ENCODE measurements around the gene PLD6. TPM values are rescaled to one million over a fixed set of nuclear protein-coding genes. Genes with fewer than 3 reads are reported as not detected.

The PLD6 gene
- total and polyA plus RNA-seq, 10 of the 15 experiments (the other 5 are each of a cell fraction or from before 2014, with no cell fraction given), result 4.7 to 21.4 (median 12.0) TPM

DNA sequence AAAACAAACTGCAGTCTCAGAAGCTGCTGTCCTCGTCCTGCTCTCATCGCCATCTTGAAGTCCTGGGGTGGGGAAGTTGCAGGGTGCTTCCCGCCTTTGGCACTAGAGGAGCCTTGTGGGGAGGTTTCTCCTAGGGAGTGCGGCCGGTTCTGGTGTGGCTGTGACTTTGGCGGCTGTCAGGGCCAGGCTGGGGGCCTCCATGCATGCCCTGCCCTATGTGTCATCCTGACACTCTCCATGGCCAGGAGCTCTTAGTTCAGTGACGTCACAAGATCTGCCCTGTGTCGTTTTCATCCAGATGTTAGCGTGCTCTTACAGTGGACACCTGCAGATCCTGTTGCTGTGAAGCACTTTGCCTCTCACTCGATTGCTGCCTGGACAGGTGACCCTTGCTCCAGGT lies 49.6 kb downstream of the PLD6 start:
- FAIRE-seq (no peak), ATAC-seq (no peak), DNase-seq (ENCODE audit: low read depth, low spot score) (no peak)
- CTCF ChIA-PET, result no interaction called here
- no peak overlapping the region for H3K4me3 ChIP-seq
- no peak overlapping the region for H3K4me2 ChIP-seq (ENCODE audit: control insufficient read depth, insufficient read depth)
- no TSS peak for BruUV-seq (replicated peaks)
- 91% methylated on average over 10 of the region's 10 CpGs for WGBS (ENCODE audit: insufficient coverage, insufficient replicate concordance, low lambda C conversion rate, missing lambda C conversion rate)
- no peak overlapping the region for H3K9ac ChIP-seq (ENCODE audit: control insufficient read depth, insufficient read depth, low read length)
- SMC1A ChIA-PET (ENCODE audit: uncharacterized antibody, unreplicated experiment), result no interaction called here
- RAD21 ChIA-PET (ENCODE audit: unreplicated experiment), result no interaction called here
- POLR2A ChIA-PET, result no interaction called here
- no peaks in the 10 kb centered on the region for H4K20me1 ChIP-seq (ENCODE audit: control insufficient read depth, insufficient read depth)
- no peak overlapping the region for H2AFZ ChIP-seq (ENCODE audit: control insufficient read depth, low read depth, low read length)
- no peaks in the 10 kb centered on the region for H3K27me3 ChIP-seq (replicated peaks in 1 of 2; ENCODE audit: control insufficient read depth in 2 of 2, insufficient read depth in 2 of 2, low read length in 1 of 2)
- in situ Hi-C loops (cut with MboI) (no loop called here), intact Hi-C loops (cut with micrococcal nuclease; ENCODE audit: unreplicated experiment) (no loop called here)
- no peak overlapping the region for H3K27ac ChIP-seq (ENCODE audit: control insufficient read depth, insufficient read depth)
- H3K4me1 ChIP-seq (ENCODE audit: control insufficient read depth, insufficient read depth, low read length), result no peaks in the 10 kb centered on the region
- no peaks in the 10 kb centered on the region for H3K9me3 ChIP-seq (replicated peaks; ENCODE audit: control insufficient read depth, insufficient read depth, low read length)
- peaks cover 23 to 28% of the 10 kb centered on the region in 2 experiments for H3K36me3 ChIP-seq (ENCODE audit: control insufficient read depth in 2 of 2, insufficient read depth in 2 of 2, low read length in 1 of 2)
- no peaks in the 10 kb centered on the region for H3K79me2 ChIP-seq (ENCODE audit: control insufficient read depth, insufficient read depth, low read length)
- TF ChIP-seq, protein P1, sequence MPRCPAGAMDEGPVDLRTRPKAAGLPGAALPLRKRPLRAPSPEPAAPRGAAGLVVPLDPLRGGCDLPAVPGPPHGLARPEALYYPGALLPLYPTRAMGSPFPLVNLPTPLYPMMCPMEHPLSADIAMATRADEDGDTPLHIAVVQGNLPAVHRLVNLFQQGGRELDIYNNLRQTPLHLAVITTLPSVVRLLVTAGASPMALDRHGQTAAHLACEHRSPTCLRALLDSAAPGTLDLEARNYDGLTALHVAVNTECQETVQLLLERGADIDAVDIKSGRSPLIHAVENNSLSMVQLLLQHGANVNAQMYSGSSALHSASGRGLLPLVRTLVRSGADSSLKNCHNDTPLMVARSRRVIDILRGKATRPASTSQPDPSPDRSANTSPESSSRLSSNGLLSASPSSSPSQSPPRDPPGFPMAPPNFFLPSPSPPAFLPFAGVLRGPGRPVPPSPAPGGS (IDR thresholded peaks at IDR 0.05; ENCODE audit: borderline replicate concordance, insufficient read depth, low read depth, low read length, poor library complexity, severe bottlenecking), result no peak
- TF ChIP-seq HDAC2 (IDR thresholded peaks at IDR 0.05) (no peak), NFYA (IDR thresholded peaks at IDR 0.05; ENCODE audit: borderline replicate concordance, low read depth, low read length) (no peak)

- Histone ChIP-seq H3K9ac (ENCODE audit: control insufficient read depth, insufficient read depth, low read length) (no peak overlapping the region), H3K4me2 (ENCODE audit: control insufficient read depth, insufficient read depth) (no peak overlapping the region), H3K4me3 (no peak overlapping the region), H3K27ac (ENCODE audit: control insufficient read depth, insufficient read depth) (no peak overlapping the region), H3K9me3 (replicated peaks; ENCODE audit: control insufficient read depth, insufficient read depth, low read length) (no peaks in the 10 kb centered on the region), H3K27me3 (replicated peaks in 1 of 2; ENCODE audit: control insufficient read depth in 2 of 2, insufficient read depth in 2 of 2, low read length in 1 of 2) (no peaks in the 10 kb centered on the region), H3K79me2 (ENCODE audit: control insufficient read depth, insufficient read depth, low read length) (no peaks in the 10 kb centered on the region), H3K36me3 (ENCODE audit: control insufficient read depth in 2 of 2, insufficient read depth in 2 of 2, low read length in 1 of 2) (peaks cover 23 to 28% of the 10 kb centered on the region in 2 experiments), H3K4me1 (ENCODE audit: control insufficient read depth, insufficient read depth, low read length) (peaks cover 4% of the 10 kb centered on the region), H2AFZ (ENCODE audit: control insufficient read depth, low read depth, low read length) (no peak overlapping the region), H4K20me1 (ENCODE audit: control insufficient read depth, insufficient read depth) (no peaks in the 10 kb centered on the region)
- ChIA-PET SMC1A (ENCODE audit: uncharacterized antibody, unreplicated experiment) (no interaction called here), RAD21 (ENCODE audit: unreplicated experiment) (no interaction called here), CTCF (no interaction called here), POLR2A (no interaction called here)
- no peak for TF ChIP-seq ATF3 (IDR thresholded peaks at IDR 0.05; ENCODE audit: borderline replicate concordance, extremely low read depth, low read depth, low read length)
- in situ Hi-C loops (cut with MboI) (no loop called here), intact Hi-C loops (cut with micrococcal nuclease; ENCODE audit: unreplicated experiment) (no loop called here)
- BruUV-seq (replicated peaks), result no TSS peak
- no peak for DNase-seq (ENCODE audit: low read depth, low spot score)
- 57% methylated on average over 4 of the region's 4 CpGs for WGBS (ENCODE audit: insufficient coverage, insufficient replicate concordance, low lambda C conversion rate, missing lambda C conversion rate)
- no peak for ATAC-seq
- no peak for FAIRE-seq
Measured at GRCh38 chr17:17156107-17156506, 50.0 kb downstream of the PLD6 start.

Measured in GM12878 (cell line).